ENCODE results near the gene ATP6V1B1.

GRCh38 chr2:70895998-70896764 lies 39.5 kb upstream of the ATP6V1B1 start:
- no peak for TF ChIP-seq RCOR1 (IDR thresholded peaks at IDR 0.05; ENCODE audit: insufficient replicate concordance, low read length)
- TF ChIP-seq CTCF (conservative IDR thresholded peaks at IDR 0.05; ENCODE audit: low read depth, low read length) = no peak
- TF ChIP-seq POLR2A (IDR thresholded peaks at IDR 0.05; ENCODE audit: low read depth, low read length) = no peak
- no peak for TF ChIP-seq SMC3 (IDR thresholded peaks at IDR 0.05; ENCODE audit: low read depth, low read length)
- TF ChIP-seq CEBPB (IDR thresholded peaks at IDR 0.05; ENCODE audit: low read depth, low read length) = no peak
- no peak for TF ChIP-seq MAZ (IDR thresholded peaks at IDR 0.05; ENCODE audit: borderline replicate concordance, low read depth, low read length)
- TF ChIP-seq BHLHE40 (IDR thresholded peaks at IDR 0.05; ENCODE audit: low read depth, low read length) = no peak
- TF ChIP-seq FOS (IDR thresholded peaks at IDR 0.05; ENCODE audit: low read depth, low read length) = no peak
- no peak for TF ChIP-seq ELK1 (IDR thresholded peaks at IDR 0.05; ENCODE audit: borderline replicate concordance, low read depth, low read length)
- no peak for TF ChIP-seq USF2 (IDR thresholded peaks at IDR 0.05; ENCODE audit: low read depth, low read length)
- TF ChIP-seq RFX5 (IDR thresholded peaks at IDR 0.05; ENCODE audit: low read depth, low read length) = no peak
- no peak for TF ChIP-seq MXI1 (IDR thresholded peaks at IDR 0.05; ENCODE audit: borderline replicate concordance, low read depth, low read length)
- no peak for TF ChIP-seq RAD21 (IDR thresholded peaks at IDR 0.05; ENCODE audit: low read length)
- TF ChIP-seq CHD1 (IDR thresholded peaks at IDR 0.05; ENCODE audit: low read depth, low read length) = no peak

All from IMR-90 (cell line).